Stimulated activated CD4-positive, alpha-beta T cell treated with anti-CD3 and anti-CD28 coated beads, Interleukin-15, amount 100 ng/mL, for 48 hours (primary cell): ENCODE data around the gene GADL1.

ENCODE experiments used
- DNase-seq, 2 donors: peaks; one replicate each; pipeline ENCODE4 v3.0.0-alpha.2; 2020; ENCODE audit warnings: low read depth in 2 of 2

The GADL1 gene

GRCh38 chr3:30894521-30895251, at the start of gene GADL1:
TSS of gene GADL1 (minus strand) at chr3:30894661. CDS start at chr3:30894614, 47 bp downstream.
- DNase-seq: peak in 1 of 2 donors; percentile 1

GRCh38 chr3:30944124-30944523, 49.7 kb upstream of the GADL1 start:
- DNase-seq: no peak

- DNase-seq: no peak
Observed at GRCh38 chr3:30943206-30943605, 48.7 kb upstream of the GADL1 start.

- DNase-seq: no peak
Observed at GRCh38 chr3:30941342-30941741, 46.9 kb upstream of the GADL1 start.

- DNase-seq: no peak
Observed at GRCh38 chr3:30940740-30941139, 46.3 kb upstream of the GADL1 start.

- DNase-seq: no peak
Observed at GRCh38 chr3:30934208-30934550, 39.7 kb upstream of the GADL1 start.

- DNase-seq: no peak
Observed at GRCh38 chr3:30933478-30934207, 39.2 kb upstream of the GADL1 start.

GRCh38 chr3:30932513-30933098, 38.1 kb upstream of the GADL1 start:
- no peak for DNase-seq

- no peak for DNase-seq
Observed at GRCh38 chr3:30924763-30925162, 30.3 kb upstream of the GADL1 start.

GRCh38 chr3:30919564-30919963, 25.1 kb upstream of the GADL1 start:
- no peak for DNase-seq

GRCh38 chr3:30918761-30919160, 24.3 kb upstream of the GADL1 start:
- no peak for DNase-seq

GRCh38 chr3:30915782-30916181, 21.3 kb upstream of the GADL1 start:
- no peak for DNase-seq

- no peak for DNase-seq
Observed at GRCh38 chr3:30914696-30915095, 20.2 kb upstream of the GADL1 start.

GRCh38 chr3:30913176-30913575, 18.7 kb upstream of the GADL1 start:
- DNase-seq: no peak

- no peak for DNase-seq
Observed at GRCh38 chr3:30912301-30912700, 17.8 kb upstream of the GADL1 start.

- DNase-seq: no peak
Observed at GRCh38 chr3:30908456-30909037, 14.1 kb upstream of the GADL1 start.

GRCh38 chr3:30904996-30905395, 10.5 kb upstream of the GADL1 start:
- DNase-seq: no peak

- DNase-seq: no peak
Observed at GRCh38 chr3:30895329-30895728, 868 bp upstream of the GADL1 start.

GRCh38 chr3:30893678-30894325, 659 bp downstream of the GADL1 start:
- DNase-seq: no peak

GRCh38 chr3:30890907-30891306, 3.6 kb downstream of the GADL1 start:
- DNase-seq: no peak

GRCh38 chr3:30886888-30887287, 7.6 kb downstream of the GADL1 start:
- no peak for DNase-seq

- DNase-seq: no peak
Observed at GRCh38 chr3:30878862-30879261, 15.6 kb downstream of the GADL1 start.
